Keratinocyte (primary cell): ENCODE measurements around the gene WDR45B.

ENCODE experiments used
- CTCF ChIP-seq, 3 experiments: IDR thresholded peaks in 1 of 3; conservative IDR thresholded peaks in 1 of 3; optimal IDR thresholded peaks in 1 of 3; 2 replicates in 2 of 3; 3 replicates in 1 of 3; pipeline versions ENCODE3 to v1.5.1; 2011; ENCODE audit warnings: low read length in 3 of 3, mild to moderate bottlenecking in 3 of 3, moderate library complexity in 2 of 3, control low read depth in 1 of 3, inconsistent platforms in 1 of 3; ENCODE audit not compliant: insufficient read depth in 2 of 3; ENCODE audit errors: extremely low read depth in 1 of 3
- EZH2 ChIP-seq: IDR thresholded peaks from one replicate; pipeline ENCODE4 v1.6.1; 2012; ENCODE audit warnings: inconsistent platforms, mild to moderate bottlenecking, low read length, moderate library complexity

GRCh38 chr17:82663381-82664275, 15.4 kb upstream of the WDR45B start:
- TF ChIP-seq CTCF (optimal IDR thresholded peaks at IDR 0.05 in 1 of 3, IDR thresholded peaks at IDR 0.05 in 1 of 3, conservative IDR thresholded peaks at IDR 0.05 in 1 of 3; ENCODE audit: extremely low read depth in 1 of 3, insufficient read depth in 2 of 3, low read length in 3 of 3) (no peak), EZH2 (no peak)
